ENCODE data around the gene THG1L.

- TF ChIP-seq YY1 (IDR thresholded peaks at IDR 0.05; ENCODE audit: insufficient read depth, insufficient read length) (no peak), SUZ12 (IDR thresholded peaks at IDR 0.05; ENCODE audit: extremely low read depth, insufficient read depth, insufficient read length) (no peak)
Measured at GRCh38 chr5:157739388-157740228, 8.4 kb downstream of the THG1L start.

Data from NT2/D1 (cell line).